Liver (tissue), 9 donors: ENCODE results near the gene GJA5. TPM values are rescaled to one million over a fixed set of nuclear protein-coding genes. Genes with fewer than 3 reads are reported as not detected.

Source experiments
- DNase-seq: peaks from one replicate; pipeline ENCODE4 v3.0.0-alpha.2; 2017; ENCODE audit warnings: low spot score
- H3K27ac ChIP-seq, 2 donors: one replicate each; pipeline ENCODE4 v1.7.0; 2013; ENCODE audit warnings: inconsistent platforms in 2 of 2, low read length in 2 of 2, control low read depth in 1 of 2, low read depth in 1 of 2, mild to moderate bottlenecking in 1 of 2
- H3K27me3 ChIP-seq, 4 donors: one replicate each; pipeline versions ENCODE4 v1.6.1 to v1.7.0; 2013; ENCODE audit warnings: low read length in 3 of 4, inconsistent platforms in 1 of 4, mild to moderate bottlenecking in 1 of 4, moderate library complexity in 1 of 4; ENCODE audit not compliant: control insufficient read depth in 4 of 4, insufficient read depth in 4 of 4
- H3K36me3 ChIP-seq, 4 donors: one replicate each; pipeline versions ENCODE4 v1.6.1 to v1.7.0; 2013; ENCODE audit warnings: low read length in 3 of 4, mild to moderate bottlenecking in 3 of 4, low read depth in 1 of 4, moderate library complexity in 1 of 4; ENCODE audit not compliant: control insufficient read depth in 4 of 4, insufficient read depth in 3 of 4
- H3K4me1 ChIP-seq, 4 donors: one replicate each; pipeline versions ENCODE4 v1.6.1 to v1.7.0; 2013; ENCODE audit warnings: low read length in 3 of 4, mild to moderate bottlenecking in 3 of 4, moderate library complexity in 1 of 4; ENCODE audit not compliant: control insufficient read depth in 4 of 4, insufficient read depth in 4 of 4
- H3K4me3 ChIP-seq, 3 donors: one replicate each; pipeline versions ENCODE4 v1.6.1 to v1.7.0; 2013; ENCODE audit warnings: low read length in 3 of 3, control low read depth in 1 of 3, low read depth in 1 of 3, mild to moderate bottlenecking in 1 of 3
- H3K9ac ChIP-seq, 2 donors: one replicate each; pipeline ENCODE4 v1.7.0; 2013; ENCODE audit warnings: low read length in 2 of 2, mild to moderate bottlenecking in 2 of 2, moderate library complexity in 2 of 2, control low read depth in 1 of 2, low read depth in 1 of 2
- H3K9me3 ChIP-seq, 4 donors: one replicate each; pipeline versions ENCODE4 v1.6.1 to v1.7.0; 2013; ENCODE audit warnings: low read length in 3 of 4; ENCODE audit not compliant: control insufficient read depth in 4 of 4
- ATF3 ChIP-seq: IDR thresholded peaks from 2 replicates; pipeline ENCODE4 v1.6.1; 2016; ENCODE audit warnings: antibody characterized with exemption
- EGR1 ChIP-seq, 2 donors: IDR thresholded peaks; 2 replicates each; pipeline ENCODE4 v1.6.1; 2016 to 2018; ENCODE audit warnings: antibody characterized with exemption in 2 of 2, low read depth in 2 of 2
- FOXA1 ChIP-seq: IDR thresholded peaks from 2 replicates; pipeline ENCODE4 v1.6.1; 2016; ENCODE audit warnings: antibody characterized with exemption
- FOXA2 ChIP-seq: IDR thresholded peaks from 2 replicates; pipeline ENCODE4 v1.6.1; 2016; ENCODE audit warnings: antibody characterized with exemption
- GABPA ChIP-seq, 2 donors: IDR thresholded peaks in 1 of 2; conservative IDR thresholded peaks in 1 of 2; 2 replicates each; pipeline ENCODE4 v1.6.1; 2016; ENCODE audit warnings: antibody characterized with exemption in 2 of 2, mild to moderate bottlenecking in 1 of 2, moderate library complexity in 1 of 2
- HNF4A ChIP-seq, 2 donors: conservative IDR thresholded peaks; 2 replicates each; pipeline ENCODE4 v1.6.1; 2016; ENCODE audit warnings: antibody characterized with exemption in 2 of 2, mild to moderate bottlenecking in 2 of 2
- HNF4G ChIP-seq: IDR thresholded peaks from 2 replicates; pipeline ENCODE4 v1.6.1; 2016; ENCODE audit warnings: antibody characterized with exemption
- JUND ChIP-seq, 2 donors: IDR thresholded peaks; 2 replicates each; pipeline ENCODE4 v1.6.1; 2016; ENCODE audit warnings: antibody characterized with exemption in 2 of 2
- RAD21 ChIP-seq, 2 donors: IDR thresholded peaks; 2 replicates each; pipeline ENCODE4 v1.6.1; 2016; ENCODE audit warnings: antibody characterized with exemption in 2 of 2, mild to moderate bottlenecking in 2 of 2
- SP1 ChIP-seq: IDR thresholded peaks from 2 replicates; pipeline ENCODE4 v1.6.1; 2018; ENCODE audit warnings: antibody characterized with exemption, mild to moderate bottlenecking
- TAF1 ChIP-seq: conservative IDR thresholded peaks from 2 replicates; pipeline ENCODE4 v1.6.1; 2016; ENCODE audit warnings: antibody characterized with exemption, mild to moderate bottlenecking
- YY1 ChIP-seq: IDR thresholded peaks from 2 replicates; pipeline ENCODE4 v1.6.1; 2016; ENCODE audit warnings: antibody characterized with exemption, mild to moderate bottlenecking
- ZBTB33 ChIP-seq: IDR thresholded peaks from 2 replicates; pipeline ENCODE4 v1.6.1; 2016; ENCODE audit warnings: antibody characterized with exemption
- WGBS: extraction: QIAGEN DNeasy Blood & Tissue Kit; methylation state at CpG from one replicate; pipeline ENCODE4 v1.1.7; 2013; 5-methylcytosine and 5-hydroxymethylcytosine counted together
- polyA plus RNA-seq, 2 donors: library from polyadenylated mRNA; stranded (reverse) in 1 of 2; unstranded in 1 of 2; fragments of 200-250 nt in 1 of 2; fragments of >200 nt in 1 of 2; fragmentation: Nextera tagmentation in 1 of 2; extraction: Ambion mirVana in 1 of 2; gene quantifications; one replicate each; pipeline versions ENCODE4 v1.2.1 to v1.2.3, GENCODE V29; 2013 to 2015
- total RNA-seq, 2 donors: library from RNA; depleted of rRNA; stranded (reverse); fragments of >200 nt; gene quantifications; one replicate each; pipeline ENCODE4 v1.2.3, GENCODE V29; 2014
- TF ChIP-seq, protein P1 (sequence below): IDR thresholded peaks from 2 replicates; pipeline ENCODE4 v1.6.1; 2016; ENCODE audit warnings: antibody characterized with exemption, mild to moderate bottlenecking
- TF ChIP-seq, protein P2 (sequence below): IDR thresholded peaks from 2 replicates; pipeline ENCODE4 v1.6.1; 2016; ENCODE audit warnings: antibody characterized with exemption
- TF ChIP-seq, protein P3 (sequence below): fragments of 150-350 bp; IDR thresholded peaks from 2 replicates; pipeline ENCODE4 v1.5.1; 2017; ENCODE audit warnings: improper control_type of control experiment, low read depth, low read length; ENCODE audit not compliant: missing input control
- donor health status: healthy.
- donor health status: healthy.
- donor health status: healthy.
- donor health status: healthy.
- donor health status: healthy.

The GJA5 gene
- total and polyA plus RNA-seq, 4 donors: 0.70 to 1.8 (median 1.3) TPM

- no peak overlapping the region for H3K4me3 ChIP-seq
- peaks cover 0 to 7% (median 0%) of the 10 kb centered on the region in 4 donors for H3K27me3 ChIP-seq
- no peaks in the 10 kb centered on the region for H3K9me3 ChIP-seq
- no peaks in the 10 kb centered on the region for H3K36me3 ChIP-seq
- 90% methylated on average over 6 of the region's 6 CpGs for WGBS
- no peaks in the 10 kb centered on the region for H3K4me1 ChIP-seq
- H3K9ac ChIP-seq: no peak overlapping the region
- TF ChIP-seq, protein P1, sequence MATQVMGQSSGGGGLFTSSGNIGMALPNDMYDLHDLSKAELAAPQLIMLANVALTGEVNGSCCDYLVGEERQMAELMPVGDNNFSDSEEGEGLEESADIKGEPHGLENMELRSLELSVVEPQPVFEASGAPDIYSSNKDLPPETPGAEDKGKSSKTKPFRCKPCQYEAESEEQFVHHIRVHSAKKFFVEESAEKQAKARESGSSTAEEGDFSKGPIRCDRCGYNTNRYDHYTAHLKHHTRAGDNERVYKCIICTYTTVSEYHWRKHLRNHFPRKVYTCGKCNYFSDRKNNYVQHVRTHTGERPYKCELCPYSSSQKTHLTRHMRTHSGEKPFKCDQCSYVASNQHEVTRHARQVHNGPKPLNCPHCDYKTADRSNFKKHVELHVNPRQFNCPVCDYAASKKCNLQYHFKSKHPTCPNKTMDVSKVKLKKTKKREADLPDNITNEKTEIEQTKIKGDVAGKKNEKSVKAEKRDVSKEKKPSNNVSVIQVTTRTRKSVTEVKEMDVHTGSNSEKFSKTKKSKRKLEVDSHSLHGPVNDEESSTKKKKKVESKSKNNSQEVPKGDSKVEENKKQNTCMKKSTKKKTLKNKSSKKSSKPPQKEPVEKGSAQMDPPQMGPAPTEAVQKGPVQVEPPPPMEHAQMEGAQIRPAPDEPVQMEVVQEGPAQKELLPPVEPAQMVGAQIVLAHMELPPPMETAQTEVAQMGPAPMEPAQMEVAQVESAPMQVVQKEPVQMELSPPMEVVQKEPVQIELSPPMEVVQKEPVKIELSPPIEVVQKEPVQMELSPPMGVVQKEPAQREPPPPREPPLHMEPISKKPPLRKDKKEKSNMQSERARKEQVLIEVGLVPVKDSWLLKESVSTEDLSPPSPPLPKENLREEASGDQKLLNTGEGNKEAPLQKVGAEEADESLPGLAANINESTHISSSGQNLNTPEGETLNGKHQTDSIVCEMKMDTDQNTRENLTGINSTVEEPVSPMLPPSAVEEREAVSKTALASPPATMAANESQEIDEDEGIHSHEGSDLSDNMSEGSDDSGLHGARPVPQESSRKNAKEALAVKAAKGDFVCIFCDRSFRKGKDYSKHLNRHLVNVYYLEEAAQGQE: no peak
- TF ChIP-seq GABPA (IDR thresholded peaks at IDR 0.05 in 1 of 2, conservative IDR thresholded peaks at IDR 0.05 in 1 of 2) (no peak), RAD21 (IDR thresholded peaks at IDR 0.05) (no peak), SP1 (no peak), ZBTB33 (no peak), JUND (IDR thresholded peaks at IDR 0.05) (no peak), HNF4A (conservative IDR thresholded peaks at IDR 0.05) (no peak), EGR1 (IDR thresholded peaks at IDR 0.05; ENCODE audit: low read depth in 2 of 2) (no peak), FOXA1 (no peak), HNF4G (no peak), TAF1 (no peak), FOXA2 (no peak), ATF3 (no peak), YY1 (no peak)
- TF ChIP-seq, protein P2, sequence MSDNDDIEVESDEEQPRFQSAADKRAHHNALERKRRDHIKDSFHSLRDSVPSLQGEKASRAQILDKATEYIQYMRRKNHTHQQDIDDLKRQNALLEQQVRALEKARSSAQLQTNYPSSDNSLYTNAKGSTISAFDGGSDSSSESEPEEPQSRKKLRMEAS: no peak
- TF ChIP-seq, protein P3, sequence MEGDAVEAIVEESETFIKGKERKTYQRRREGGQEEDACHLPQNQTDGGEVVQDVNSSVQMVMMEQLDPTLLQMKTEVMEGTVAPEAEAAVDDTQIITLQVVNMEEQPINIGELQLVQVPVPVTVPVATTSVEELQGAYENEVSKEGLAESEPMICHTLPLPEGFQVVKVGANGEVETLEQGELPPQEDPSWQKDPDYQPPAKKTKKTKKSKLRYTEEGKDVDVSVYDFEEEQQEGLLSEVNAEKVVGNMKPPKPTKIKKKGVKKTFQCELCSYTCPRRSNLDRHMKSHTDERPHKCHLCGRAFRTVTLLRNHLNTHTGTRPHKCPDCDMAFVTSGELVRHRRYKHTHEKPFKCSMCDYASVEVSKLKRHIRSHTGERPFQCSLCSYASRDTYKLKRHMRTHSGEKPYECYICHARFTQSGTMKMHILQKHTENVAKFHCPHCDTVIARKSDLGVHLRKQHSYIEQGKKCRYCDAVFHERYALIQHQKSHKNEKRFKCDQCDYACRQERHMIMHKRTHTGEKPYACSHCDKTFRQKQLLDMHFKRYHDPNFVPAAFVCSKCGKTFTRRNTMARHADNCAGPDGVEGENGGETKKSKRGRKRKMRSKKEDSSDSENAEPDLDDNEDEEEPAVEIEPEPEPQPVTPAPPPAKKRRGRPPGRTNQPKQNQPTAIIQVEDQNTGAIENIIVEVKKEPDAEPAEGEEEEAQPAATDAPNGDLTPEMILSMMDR: no peak
- H3K27ac ChIP-seq: no peak overlapping the region
- no peak for DNase-seq
Measured at GRCh38 chr1:147717051-147717705, 43.2 kb downstream of the GJA5 start.
